Mucosa of stomach (tissue), 1 donor: ENCODE measurements around the gene LDLRAD4.

Experiments
- H3K27me3 ChIP-seq: one replicate; pipeline ENCODE4 v1.7.0; 2013; ENCODE audit warnings: mild to moderate bottlenecking, low read length; ENCODE audit not compliant: control insufficient read depth, insufficient read depth
- H3K36me3 ChIP-seq: one replicate; pipeline ENCODE4 v1.7.0; 2013; ENCODE audit warnings: low read length; ENCODE audit not compliant: control insufficient read depth, insufficient read depth
- H3K4me1 ChIP-seq: one replicate; pipeline ENCODE4 v1.7.0; 2013; ENCODE audit warnings: mild to moderate bottlenecking, low read length; ENCODE audit not compliant: control insufficient read depth, insufficient read depth
- H3K4me3 ChIP-seq: one replicate; pipeline ENCODE4 v1.7.0; 2013; ENCODE audit warnings: low read length
- H3K9ac ChIP-seq: one replicate; pipeline ENCODE4 v1.7.0; 2013; ENCODE audit warnings: mild to moderate bottlenecking, low read length, moderate library complexity
- H3K9me3 ChIP-seq: one replicate; pipeline ENCODE4 v1.7.0; 2013; ENCODE audit warnings: mild to moderate bottlenecking, low read length, moderate library complexity; ENCODE audit not compliant: control insufficient read depth
- donor health status: Pancreatic carcinoma.

The LDLRAD4 gene

DNA sequence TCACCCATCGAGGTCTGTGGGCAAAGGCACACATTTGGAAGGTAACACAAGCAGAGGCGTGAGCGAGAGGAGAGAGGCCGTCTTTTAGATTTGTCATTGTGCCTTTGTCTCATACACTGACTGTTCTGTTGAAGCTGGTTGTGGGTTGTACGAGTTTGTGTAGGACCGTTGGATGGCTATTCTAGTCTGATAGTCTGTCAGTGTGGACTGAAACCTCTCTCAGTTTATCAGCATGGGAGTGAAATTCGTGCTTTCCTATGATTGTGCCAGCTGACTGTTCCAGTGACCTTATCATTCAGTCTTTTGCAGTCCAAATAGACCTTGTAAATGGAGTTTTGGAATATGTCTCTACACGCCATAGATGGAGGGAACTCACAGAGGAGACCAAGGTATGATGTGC is 143.5 kb downstream of the LDLRAD4 start:
- H3K36me3 ChIP-seq = no peaks in the 10 kb centered on the region
- no peaks in the 10 kb centered on the region for H3K4me1 ChIP-seq
- H3K9ac ChIP-seq = no peak overlapping the region
- no peaks in the 10 kb centered on the region for H3K27me3 ChIP-seq
- no peaks in the 10 kb centered on the region for H3K9me3 ChIP-seq
- H3K4me3 ChIP-seq = no peak overlapping the region

DNA sequence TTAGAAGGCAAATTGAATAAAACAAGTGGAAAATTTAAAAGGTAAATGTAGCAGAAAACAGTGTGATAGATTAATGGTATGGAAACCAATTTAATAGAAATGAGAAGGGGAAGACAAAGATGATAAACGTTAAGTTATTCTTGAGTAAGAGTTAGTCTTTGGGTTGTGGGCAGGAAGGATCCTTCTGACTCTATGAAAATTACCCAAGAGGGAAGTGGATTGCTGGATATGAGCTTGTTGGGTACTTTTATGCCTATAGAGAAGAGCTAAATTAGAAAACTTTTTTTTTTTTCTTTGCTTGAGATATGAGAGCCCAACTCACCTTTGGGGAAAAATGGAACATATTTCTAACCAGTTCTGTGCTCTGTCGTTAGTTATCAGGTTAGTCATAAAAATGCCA is 144.0 kb downstream of the LDLRAD4 start:
- no peaks in the 10 kb centered on the region for H3K27me3 ChIP-seq
- H3K9ac ChIP-seq = no peak overlapping the region
- no peaks in the 10 kb centered on the region for H3K36me3 ChIP-seq
- no peaks in the 10 kb centered on the region for H3K4me1 ChIP-seq
- H3K4me3 ChIP-seq = no peak overlapping the region
- H3K9me3 ChIP-seq = no peaks in the 10 kb centered on the region

GRCh38 chr18:13363359-13363758 is 144.8 kb downstream of the LDLRAD4 start:
- H3K36me3 ChIP-seq = no peaks in the 10 kb centered on the region
- no peak overlapping the region for H3K9ac ChIP-seq
- no peaks in the 10 kb centered on the region for H3K27me3 ChIP-seq
- H3K4me3 ChIP-seq = no peak overlapping the region
- H3K4me1 ChIP-seq = no peaks in the 10 kb centered on the region
- no peaks in the 10 kb centered on the region for H3K9me3 ChIP-seq

- no peaks in the 10 kb centered on the region for H3K27me3 ChIP-seq
- no peak overlapping the region for H3K4me3 ChIP-seq
- H3K9ac ChIP-seq = no peak overlapping the region
- H3K9me3 ChIP-seq = no peaks in the 10 kb centered on the region
- peaks cover 6% of the 10 kb centered on the region for H3K4me1 ChIP-seq
- no peaks in the 10 kb centered on the region for H3K36me3 ChIP-seq
These were observed 146.2 kb downstream of the LDLRAD4 start for GRCh38 chr18:13364721-13365205.

- H3K9me3 ChIP-seq = no peaks in the 10 kb centered on the region
- no peak overlapping the region for H3K9ac ChIP-seq
- no peak overlapping the region for H3K4me3 ChIP-seq
- H3K36me3 ChIP-seq = no peaks in the 10 kb centered on the region
- no peaks in the 10 kb centered on the region for H3K27me3 ChIP-seq
- peaks cover 11% of the 10 kb centered on the region for H3K4me1 ChIP-seq
These were observed 147.6 kb downstream of the LDLRAD4 start for GRCh38 chr18:13366131-13366530.

GRCh38 chr18:13366541-13366940 is 148.0 kb downstream of the LDLRAD4 start:
- Histone ChIP-seq H3K27me3 (no peaks in the 10 kb centered on the region), H3K9ac (no peak overlapping the region), H3K9me3 (no peaks in the 10 kb centered on the region), H3K36me3 (no peaks in the 10 kb centered on the region), H3K4me3 (no peak overlapping the region), H3K4me1 (peaks cover 11% of the 10 kb centered on the region)

- peaks cover 11% of the 10 kb centered on the region for H3K4me1 ChIP-seq
- no peaks in the 10 kb centered on the region for H3K27me3 ChIP-seq
- H3K9me3 ChIP-seq = no peaks in the 10 kb centered on the region
- H3K4me3 ChIP-seq = no peak overlapping the region
- H3K36me3 ChIP-seq = no peaks in the 10 kb centered on the region
- no peak overlapping the region for H3K9ac ChIP-seq
These were observed 148.7 kb downstream of the LDLRAD4 start for GRCh38 chr18:13366962-13367892.

DNA sequence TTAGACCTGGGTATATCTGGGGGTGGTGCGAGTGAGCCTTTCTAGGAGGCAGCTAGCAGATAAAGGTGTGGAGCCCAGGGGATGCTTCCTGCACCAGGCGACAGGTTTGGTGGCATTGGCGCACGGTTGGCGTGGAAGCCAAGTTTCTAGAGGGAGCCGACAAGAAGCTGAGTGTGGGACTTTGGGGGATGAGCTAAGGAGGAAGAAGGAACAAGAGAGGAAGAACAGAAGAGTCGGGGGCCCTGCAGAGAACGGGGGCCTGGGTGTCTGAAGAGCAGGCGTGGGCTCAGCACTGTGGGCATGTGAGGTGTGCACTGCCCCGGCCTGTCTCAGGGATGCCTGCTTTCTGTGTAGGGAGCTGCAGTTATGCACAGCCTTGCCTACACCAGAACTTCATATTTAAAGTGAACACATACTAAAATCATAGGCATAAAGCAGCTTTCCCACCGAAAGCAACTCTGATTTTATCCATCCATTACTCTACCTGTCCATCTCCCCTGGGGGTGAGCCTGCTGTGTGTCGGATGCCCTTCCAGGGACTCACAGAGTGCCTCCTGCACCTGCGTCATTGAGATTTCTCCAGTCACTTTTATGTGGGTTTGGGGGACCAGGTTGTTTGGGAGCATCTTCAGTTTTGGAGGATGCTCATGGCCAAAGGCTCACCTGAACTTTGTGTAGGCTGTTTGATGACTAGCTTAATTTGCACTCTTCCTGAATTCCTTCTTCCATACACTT is 149.7 kb downstream of the LDLRAD4 start:
- Histone ChIP-seq H3K9ac (no peak overlapping the region), H3K4me1 (peaks cover 11% of the 10 kb centered on the region), H3K9me3 (no peaks in the 10 kb centered on the region)

DNA sequence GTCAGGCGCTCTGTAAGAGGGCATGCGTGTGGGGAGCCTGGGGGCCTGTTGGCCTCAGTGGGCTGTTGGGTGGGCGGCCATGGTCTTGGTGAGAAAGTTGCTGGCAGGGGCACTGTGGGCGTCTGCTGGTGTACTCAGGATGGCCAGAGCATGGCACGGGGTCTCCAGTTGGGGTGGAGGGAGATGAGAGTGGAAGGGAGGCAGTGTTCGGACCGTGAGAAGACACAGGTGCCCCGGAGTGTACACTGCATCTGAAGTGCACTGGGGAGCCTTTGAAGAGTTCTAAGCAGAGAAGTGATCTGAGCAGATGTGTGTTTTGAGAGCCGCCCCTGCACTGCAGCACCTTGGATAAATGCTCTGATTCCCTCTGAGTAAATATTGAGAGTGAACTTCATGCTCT is 150.8 kb downstream of the LDLRAD4 start:
- no peaks in the 10 kb centered on the region for H3K27me3 ChIP-seq
- no peaks in the 10 kb centered on the region for H3K9me3 ChIP-seq
- H3K4me3 ChIP-seq = no peak overlapping the region
- peak overlapping the region; percentile 16 for H3K9ac ChIP-seq
- H3K36me3 ChIP-seq = no peaks in the 10 kb centered on the region
- peaks cover 11% of the 10 kb centered on the region for H3K4me1 ChIP-seq

More for the DNA sequence above, 149.7 kb downstream of the LDLRAD4 start:
- Histone ChIP-seq H3K4me3 (no peak overlapping the region), H3K27me3 (no peaks in the 10 kb centered on the region), H3K36me3 (no peaks in the 10 kb centered on the region)

- H3K4me3 ChIP-seq = peak overlapping the region; percentile 2
- H3K9me3 ChIP-seq = no peaks in the 10 kb centered on the region
- peak overlapping the region; percentile 16 for H3K9ac ChIP-seq
- H3K36me3 ChIP-seq = no peaks in the 10 kb centered on the region
- H3K27me3 ChIP-seq = no peaks in the 10 kb centered on the region
- H3K4me1 ChIP-seq = peaks cover 15% of the 10 kb centered on the region
These were observed 151.4 kb downstream of the LDLRAD4 start for GRCh38 chr18:13369756-13370510.

DNA sequence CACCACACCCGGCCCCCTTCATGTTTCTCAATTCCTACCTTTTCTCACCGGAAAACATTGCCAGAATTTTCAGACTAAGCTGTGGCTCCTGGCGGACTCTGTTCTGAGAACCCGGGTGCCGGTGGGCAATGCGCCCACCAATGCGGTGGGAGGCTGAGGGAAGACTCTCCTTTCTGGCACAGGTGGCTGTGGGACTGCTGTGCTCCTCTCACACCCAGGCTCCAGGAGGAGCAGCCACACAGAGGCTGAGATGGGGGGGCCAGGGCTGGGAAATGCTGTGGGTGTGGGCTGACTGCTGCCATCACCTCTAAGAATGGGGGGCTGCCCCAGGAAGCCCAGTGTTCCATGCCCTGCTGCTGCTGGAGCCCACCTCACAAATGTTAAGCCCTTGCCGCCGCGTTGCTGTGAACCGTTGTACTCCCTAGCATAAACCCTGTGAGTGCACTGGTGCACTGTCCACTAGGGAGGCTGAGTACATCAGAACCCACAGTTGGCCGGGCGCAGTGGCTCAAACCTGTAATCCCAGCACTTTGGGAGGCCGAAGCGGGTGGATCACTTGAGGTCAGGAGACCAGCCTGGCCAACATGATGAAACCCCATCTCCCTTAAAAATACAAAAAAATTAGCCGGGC is 152.6 kb downstream of the LDLRAD4 start:
- no peak overlapping the region for H3K9ac ChIP-seq
- peaks cover 19% of the 10 kb centered on the region for H3K4me1 ChIP-seq
- H3K9me3 ChIP-seq = no peaks in the 10 kb centered on the region

More for the DNA sequence above, 152.6 kb downstream of the LDLRAD4 start:
- Histone ChIP-seq H3K36me3 (no peaks in the 10 kb centered on the region), H3K27me3 (no peaks in the 10 kb centered on the region), H3K4me3 (no peak overlapping the region)
